ENCODE data around the gene TP53BP2.

TP53BP2 gene

DNA sequence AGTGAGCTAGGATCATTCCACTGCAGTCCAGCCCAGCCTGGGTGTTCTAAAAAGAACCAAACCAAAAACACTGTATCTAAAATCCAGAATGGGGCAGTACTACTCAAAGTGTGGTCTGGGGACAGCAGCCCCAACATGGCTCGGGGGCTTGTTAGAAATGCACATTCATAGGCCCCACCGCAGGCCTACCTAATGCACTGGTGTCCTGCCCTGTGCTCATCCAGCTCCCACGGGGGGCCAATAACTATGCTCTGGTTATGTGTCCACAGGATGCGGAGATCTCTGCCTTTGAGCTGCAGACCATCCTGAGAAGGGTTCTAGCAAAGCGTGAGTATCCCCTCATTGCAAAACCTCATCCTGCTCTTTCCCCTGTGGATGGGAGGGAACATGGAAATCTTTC, 81.9 kb downstream of the TP53BP2 start:
- no peak for DNase-seq

DNA sequence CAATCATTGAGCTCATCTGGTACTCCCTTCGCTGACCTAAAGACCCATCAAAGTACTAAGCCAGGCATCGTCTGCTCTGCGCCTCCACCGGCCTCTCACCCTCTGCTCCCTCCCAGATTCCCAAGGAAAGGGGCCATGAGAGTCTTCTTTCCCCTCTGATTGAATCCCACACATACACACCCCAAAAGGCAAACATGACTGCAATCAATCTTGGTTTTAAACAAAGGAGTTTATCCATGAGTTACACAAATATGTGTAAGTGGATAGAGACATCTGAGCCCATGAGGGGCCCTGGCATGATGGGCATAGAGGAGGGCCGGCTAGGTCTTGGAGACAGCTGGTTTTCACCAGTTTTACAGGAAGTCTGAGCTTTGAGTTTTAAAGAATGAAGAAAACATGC, 82.5 kb downstream of the TP53BP2 start:
- no peak for DNase-seq

DNA sequence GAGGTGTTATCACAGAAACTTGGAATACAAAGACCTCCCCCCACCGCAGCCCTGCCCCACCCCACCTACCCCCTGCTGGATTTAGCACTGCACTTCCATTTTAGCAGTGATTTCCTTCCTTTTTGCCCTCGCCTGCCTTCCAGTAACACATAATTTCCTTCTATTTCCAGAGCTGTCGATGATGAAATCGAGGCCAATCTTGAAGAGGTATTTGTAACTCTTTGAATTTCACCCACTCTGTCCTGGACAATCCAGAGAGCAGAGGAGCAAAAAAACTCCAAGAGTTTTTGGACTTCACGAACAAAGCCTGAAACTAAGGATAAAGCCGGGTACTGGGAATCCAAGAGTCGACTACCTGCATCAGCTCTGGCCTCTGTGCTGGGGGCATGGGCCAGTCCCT, 84.3 kb downstream of the TP53BP2 start:
- DNase-seq = no peak

DNA sequence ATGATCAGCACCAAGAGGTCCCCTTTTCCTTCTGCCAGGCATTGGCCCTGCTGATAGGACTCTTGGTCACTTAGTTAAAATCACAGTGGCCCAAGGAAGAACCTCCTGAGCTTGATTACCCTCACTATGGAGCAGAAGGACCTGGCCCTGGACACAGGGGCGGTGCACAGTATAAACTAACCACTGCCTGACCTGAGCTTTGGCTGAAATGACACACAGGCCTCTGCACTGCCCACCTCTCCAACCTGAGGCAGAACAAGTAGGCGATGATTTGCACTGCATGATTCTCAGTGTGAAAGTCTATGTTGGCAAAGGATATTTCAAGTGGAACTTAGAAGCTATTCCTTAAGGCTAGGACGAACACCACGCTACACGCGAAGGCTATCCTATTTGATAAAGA, 84.9 kb downstream of the TP53BP2 start:
- no peak for DNase-seq

DNA sequence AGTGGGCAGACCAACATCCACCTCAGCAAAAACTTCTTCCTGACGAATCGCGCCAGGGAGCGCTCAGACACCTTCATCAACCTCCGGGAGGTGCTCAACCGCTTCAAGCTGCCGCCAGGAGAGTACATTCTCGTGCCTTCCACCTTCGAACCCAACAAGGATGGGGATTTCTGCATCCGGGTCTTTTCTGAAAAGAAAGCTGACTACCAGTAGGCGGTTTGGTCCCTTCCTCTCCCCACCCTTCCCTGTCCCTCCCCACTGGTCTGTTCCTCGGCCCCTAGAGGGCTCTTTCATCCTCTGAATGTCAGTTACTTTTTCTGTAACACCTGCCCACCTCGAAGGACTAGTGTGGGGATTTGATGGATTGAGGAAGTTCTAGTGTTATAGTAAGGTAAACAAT, 86.5 kb downstream of the TP53BP2 start:
- no peak for DNase-seq

DNA sequence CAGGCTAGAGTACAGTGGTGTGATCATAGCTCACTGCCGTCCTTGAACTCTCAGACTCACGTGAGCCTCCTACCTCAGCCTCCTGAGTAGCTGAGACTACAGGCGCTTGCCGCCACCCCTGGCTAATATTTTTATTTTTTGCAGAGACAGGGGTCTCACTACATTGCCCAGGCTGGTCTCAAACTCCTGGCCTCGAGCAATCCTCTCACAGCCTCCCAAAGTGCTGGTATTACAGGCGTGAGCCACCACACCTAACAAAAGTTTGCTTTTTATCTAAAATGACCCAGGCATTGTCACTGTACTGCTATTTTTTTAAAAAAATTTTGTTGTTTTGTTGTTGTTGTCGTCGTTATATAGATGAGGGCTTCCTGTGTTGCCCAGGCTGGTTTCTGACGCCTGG, 87.0 kb downstream of the TP53BP2 start:
- DNase-seq = no peak

DNA sequence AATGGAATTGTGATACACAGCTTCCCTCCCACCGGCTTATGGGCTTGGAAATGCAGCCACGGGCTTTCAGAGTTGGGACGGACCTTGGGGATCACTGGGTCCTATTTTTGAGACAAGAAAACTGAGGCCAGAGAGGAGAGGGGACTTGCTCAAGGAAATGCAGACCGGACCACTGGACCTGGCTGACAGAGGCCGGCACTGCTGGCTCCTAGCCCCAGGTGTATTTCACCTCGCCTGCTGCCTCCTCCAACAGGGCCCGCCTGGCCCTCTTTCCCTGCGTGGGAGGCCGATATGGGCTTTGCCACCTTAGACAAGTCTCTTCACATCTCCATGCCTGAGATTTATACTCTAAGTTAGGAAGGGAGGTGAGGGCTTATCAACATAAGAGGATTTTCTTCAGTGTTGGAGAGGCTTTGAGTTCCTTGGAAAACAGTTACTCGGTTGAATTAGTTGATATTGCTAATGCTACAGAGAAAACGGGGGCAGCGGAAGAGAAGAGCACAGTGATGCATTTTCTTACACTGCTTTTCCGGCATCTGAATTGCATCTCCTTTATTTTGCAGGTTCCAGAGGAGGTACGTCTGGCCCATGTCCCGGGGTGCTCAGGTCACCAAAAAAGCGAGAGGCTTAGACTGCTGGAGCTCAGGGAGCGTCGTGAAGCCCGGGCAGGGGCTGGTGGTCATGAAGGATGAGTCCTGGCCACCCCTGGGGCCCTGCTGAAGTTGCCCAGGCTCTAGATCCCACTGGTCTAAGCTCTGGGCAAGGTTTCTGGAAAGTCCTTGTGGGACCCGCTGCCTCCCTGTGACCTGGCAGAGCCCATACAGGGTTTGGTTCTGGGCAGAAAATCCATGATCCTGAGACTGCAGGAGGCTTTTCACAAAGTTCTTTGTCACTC, 88.7 kb downstream of the TP53BP2 start:
- DNase-seq = no peak

DNA sequence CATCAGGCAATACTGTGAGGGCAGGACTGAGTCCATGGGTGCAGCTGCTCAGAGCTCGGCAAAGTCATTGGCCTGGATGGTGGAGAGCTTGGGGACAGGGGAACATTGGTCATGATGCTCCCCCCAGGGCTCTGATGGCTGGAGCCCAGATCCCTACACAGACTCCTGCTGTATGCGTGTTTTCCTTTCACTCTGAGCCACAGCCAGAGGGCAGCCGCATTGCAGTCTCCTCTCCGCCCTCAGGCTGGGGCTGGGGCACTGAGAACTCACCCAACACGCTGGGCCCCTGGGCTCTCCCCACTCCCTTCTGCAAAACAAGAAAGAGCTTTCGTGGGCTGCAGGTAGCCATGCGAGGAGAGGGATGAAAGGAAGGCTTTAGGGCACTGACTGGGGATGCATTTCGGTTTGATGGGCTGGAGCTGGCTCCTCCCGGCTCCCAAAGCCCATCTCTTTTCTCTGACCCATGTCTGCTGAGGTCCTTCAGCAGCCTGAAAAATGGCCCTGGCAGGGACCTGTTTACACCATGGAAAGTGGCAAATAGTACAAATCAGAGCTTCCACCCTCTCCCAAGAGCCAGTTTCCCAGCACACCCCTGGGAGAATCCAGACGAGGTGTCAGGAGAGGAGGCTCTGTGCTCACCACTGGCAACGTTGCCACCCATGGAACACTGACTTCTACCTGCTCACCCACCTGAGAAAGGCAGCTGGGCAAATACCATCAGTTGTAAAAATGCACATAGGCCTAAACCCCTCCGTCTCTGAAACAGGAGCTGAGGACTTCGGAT, 89.6 kb downstream of the TP53BP2 start:
- no peak for DNase-seq

DNA sequence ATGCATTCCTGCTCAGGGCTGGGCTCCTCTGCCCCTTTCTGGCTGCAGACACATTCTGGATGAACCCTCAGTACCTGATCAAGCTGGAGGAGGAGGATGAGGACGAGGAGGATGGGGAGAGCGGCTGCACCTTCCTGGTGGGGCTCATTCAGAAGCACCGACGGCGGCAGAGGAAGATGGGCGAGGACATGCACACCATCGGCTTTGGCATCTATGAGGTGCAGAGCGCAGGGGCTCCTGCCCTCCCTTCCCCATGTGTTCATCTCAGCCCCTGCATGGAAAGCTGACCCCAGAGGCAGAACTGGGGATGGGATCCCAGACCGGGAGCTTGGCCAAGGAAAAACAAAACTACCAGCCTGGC, 90.3 kb downstream of the TP53BP2 start:
- no peak for DNase-seq

DNA sequence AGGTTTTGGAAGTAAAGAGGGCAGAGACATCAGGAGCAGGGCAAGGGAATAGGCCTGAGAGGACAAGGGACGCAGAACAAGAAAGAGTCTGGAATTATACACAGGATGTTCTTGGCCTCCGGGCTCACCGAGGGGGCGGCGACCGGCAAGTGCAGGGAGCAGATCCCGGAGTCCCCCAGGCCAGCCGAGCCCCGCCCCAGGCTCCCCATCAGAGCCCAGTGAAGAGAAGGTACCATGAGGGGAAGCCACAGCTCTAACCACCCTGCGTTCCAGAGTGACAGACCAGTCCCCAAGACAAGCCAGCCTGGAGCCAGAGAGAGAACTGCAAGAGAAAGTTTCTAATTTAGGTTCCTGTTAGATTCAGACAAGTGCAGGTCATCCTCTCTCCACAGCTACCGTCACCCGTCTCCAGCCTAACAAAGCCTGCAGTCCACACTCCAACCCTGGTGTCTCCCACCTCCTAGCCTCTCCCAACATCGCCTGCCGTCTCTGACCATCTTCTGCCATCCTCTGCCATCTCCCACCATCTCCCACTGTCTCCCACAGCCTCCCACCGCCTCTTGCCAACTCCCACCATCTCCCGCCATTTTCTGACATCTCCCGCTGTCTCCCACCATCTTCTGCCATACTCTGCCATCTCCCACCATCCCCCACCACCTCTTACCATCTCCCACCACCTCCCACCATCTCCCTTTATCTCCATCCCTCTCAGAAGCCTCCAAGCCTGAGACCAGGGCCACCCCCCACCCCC, 90.9 kb downstream of the TP53BP2 start:
- no peak for DNase-seq

DNA sequence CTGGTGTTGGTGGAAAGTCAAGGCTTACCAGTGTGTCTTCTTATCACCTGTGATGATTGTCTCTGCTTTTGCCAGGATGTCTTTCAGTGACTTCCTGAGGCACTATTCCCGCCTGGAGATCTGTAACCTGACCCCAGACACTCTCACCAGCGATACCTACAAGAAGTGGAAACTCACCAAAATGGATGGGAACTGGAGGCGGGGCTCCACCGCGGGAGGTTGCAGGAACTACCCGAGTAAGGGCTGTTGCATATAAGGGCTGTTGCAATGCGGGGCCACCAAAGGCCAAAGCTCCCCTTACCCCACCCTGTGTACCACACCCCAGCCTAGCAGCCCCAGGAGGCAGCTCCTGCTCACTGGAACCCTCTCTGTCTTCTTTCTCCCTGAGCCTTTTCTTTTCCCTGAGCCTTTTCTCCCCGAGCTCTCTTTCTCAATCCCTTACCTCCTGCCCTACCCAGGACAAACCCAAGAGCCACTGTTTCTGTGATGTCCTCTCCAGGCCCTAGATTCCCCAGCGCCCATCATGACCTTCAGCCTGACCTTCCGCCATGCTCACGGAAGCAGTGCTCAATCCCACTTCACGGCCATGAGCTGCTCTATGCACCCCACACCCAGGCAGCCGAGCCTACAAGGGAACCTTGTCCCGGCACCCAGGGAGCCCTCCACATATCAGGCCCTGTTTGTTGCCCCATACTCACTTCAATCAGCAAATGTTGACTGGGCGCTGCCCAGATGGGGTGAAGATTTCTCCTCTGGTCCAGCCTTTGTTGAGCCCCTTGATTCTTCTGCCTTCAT, 92.8 kb downstream of the TP53BP2 start:
- no peak for DNase-seq

DNA sequence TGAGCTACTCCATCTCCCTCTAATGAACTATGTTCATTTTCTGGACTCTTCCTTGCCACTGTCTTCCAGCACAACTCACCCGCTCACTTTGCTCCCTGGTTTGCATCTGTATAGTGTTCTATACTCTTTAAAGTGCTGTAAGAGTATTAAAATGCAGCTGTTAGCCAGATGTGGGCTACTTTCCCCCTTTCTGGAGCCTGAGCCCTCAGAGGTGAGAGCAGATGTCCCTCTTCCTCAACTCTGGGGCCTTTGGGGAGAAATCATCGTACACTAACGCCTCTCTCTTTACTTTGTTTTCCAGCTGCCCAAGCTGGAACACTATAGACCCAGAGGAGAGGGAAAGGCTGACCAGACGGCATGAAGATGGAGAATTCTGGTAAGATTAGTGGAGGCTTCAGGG, 94.1 kb downstream of the TP53BP2 start:
- DNase-seq = no peak

DNA sequence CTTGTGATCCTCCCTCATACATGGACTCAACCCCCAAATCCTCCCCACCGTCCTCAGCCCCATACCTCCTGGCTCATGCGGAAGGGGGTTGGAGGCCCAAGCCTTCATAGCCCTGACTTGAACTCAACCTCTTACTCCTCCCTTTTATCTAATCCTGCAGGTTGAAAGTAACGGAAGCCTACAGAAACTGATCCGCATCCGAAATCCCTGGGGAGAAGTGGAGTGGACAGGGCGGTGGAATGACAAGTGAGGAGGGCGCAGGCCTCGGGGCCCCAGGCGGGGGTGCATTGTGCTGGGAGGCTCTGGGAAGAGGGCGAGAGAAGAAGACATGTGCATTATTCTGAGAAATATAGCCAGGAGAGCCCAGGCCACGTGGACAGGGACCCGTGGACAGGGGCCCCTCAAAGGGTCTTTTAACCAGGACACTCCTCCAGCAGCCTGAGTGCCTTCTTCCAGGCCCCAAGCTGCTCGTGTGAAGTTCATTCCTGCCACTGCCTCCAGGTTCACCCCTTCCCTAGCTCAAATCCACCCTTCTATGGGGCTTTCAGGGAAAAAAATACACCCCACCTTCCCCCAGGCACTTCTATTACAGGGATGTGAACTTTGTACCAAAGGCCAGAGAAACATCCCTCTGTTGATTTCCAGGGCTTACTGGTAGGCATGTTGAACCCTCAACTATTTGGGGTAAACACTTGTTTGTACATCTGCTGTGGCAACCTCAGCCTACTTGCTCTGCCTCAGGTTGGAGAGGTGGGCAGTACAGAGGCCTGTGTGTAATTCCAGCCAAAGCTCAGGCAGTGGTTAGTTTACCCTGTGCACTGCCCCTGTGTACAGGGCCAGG, 94.8 kb downstream of the TP53BP2 start:
- no peak for DNase-seq

DNA sequence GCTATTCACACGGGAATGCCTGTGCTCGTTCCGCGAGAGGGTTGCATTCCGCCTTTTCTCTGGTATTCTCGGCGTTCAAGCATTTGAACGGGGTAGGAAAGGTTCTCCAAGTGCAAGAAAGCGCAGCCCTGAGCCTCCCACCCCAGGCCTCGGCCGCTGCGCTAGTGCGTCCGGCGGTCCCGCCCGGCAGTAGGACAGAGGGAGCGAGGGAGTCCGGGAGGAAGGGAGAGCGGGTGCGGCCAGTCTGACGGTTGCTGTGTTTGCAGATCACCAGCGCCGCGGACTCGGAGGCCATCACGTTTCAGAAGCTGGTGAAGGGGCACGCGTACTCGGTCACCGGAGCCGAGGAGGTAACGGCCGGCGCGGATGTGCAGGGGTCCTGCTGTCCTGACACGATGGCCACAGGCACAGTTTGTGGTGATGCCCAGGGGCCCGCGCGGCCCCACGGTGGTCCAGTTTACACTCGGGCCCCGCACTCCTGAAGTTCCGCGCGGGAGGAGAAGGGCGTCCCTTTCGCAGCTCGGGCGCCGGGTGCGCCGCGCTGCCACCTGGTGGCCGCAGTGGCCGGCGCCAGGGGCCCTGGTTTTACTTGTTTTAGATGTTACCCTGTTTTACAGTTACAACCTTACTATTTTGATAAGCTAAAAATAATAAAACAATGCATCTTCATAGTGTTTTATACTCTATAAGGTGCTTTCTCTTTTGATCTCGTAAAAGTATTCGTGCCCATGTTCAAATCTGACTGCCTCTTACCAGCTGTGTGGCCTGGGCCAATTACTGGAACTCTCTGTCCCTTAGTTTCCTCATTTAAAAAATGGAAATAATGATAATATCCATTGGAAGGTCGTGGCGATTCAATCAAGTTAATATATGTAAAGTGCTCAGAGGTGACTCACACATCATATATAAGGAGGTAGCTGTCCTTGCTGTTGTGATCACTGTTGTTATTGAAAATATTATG, 96.7 kb downstream of the TP53BP2 start:
- DNase-seq = peak in 1 of 2 experiments; percentile 10

DNA sequence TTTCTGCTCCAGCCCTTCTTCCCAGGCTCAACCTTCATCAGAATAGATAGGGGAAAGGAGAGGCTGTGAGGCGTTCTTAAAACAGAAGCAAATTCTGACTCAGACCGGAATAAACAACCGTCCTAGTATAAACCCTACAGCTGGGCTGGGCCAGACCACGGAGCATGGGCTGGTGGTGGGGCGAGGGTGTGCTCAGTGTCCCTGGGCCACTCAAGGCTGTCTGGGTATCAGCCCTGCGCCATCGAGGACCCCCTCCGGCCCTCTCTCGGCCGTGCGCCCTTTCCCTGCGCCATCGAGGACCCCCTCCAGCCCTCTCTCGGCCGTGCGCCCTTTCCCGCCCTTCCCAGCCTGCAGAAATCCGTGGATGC, 97.4 kb downstream of the TP53BP2 start:
- no peak for DNase-seq

DNA sequence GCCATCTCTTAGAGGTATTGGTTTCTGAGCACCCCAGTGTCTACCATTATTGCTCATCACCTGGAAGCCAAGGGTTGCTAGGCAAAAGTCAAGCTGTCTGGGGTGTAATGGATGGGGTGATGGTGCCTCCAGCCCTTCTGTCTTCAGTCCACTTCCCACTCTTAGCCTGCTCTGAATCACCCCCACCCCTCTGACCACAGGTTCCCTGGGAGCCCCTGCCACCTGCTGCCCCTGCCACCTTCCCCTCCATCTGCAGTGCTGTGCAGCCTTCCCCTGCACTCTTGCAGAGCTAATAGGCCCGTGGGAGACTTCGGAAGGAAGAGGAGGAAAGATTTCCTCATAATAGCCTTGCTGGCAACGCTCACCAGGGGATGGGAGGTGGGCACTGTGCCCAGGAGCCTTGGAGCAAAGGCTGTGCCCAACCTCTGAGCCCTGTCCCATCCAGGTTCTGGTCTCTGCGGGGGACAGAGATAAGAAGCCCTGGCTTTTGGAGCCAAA, 97.9 kb downstream of the TP53BP2 start:
- peak in 1 of 2 experiments; percentile 54 for DNase-seq

DNA sequence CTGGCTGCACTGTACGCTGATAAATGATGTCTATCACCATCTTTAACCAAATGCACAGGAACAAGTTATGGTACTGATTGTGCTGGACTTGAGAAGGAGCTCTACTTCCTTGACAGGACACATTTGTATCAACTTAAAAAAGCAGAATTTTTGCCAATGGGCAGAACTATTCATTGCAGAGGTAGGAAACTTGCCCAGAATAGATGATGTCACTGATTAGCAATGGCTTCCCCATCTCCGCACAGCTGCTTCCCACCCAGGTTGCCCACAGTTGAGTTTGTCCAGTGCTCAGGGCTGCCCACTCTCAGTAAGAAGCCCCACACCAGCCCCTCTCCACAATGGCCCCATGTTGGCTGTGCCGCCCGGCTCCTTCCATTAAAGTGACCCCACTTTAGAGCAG, 100.0 kb downstream of the TP53BP2 start:
- no peak for DNase-seq

DNA sequence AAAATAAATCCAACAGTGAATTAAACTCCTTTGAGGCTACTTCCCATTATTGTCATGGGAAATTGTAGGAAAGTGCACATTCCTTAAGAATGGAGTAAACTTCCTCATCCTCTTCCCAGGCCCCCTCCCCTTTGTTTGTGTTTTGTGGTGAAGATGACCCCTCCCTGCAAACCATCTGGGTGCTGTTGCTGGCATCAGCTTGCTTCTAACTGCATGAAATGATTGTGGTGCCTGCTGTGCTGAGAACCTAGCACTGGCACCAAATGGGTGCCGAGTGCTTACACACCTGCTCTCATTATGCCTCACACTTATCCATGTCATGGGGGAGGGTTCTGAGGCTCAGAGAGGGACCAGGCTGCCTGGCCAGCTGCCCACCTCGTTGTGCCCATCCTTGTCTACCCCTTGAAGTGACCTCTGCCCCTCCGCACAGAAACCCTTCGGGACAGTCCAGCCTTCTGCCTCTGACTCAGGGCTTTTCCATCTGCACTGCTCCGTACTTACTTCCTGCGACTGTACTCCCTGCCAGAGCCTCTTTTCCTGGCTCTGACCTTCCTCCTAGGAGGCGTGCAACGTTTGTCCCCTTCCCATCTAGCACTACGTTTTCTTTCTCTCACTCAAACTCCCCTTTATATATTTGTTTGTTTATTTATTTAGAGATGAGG, 102.8 kb downstream of the TP53BP2 start:
- DNase-seq = no peak

DNA sequence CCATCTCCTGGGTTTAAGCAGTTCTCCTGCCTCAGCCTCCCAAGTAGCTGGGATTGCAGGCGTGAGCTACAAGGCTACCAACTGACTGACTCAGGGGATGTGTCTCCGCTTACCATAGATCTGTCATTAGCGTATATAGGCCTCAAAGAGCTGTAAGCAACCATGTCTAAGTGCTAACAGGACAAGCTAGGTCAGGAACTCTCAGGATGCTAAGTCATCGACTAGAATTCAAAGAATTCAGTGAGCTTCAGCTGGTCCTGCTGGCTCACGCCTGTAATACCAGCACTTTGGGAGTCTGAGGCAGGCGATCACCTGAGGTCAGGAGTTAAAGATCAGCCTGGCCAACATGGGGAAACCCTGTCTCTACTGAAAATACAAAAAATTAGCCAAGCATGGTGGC, 103.9 kb downstream of the TP53BP2 start:
- no peak for DNase-seq

Data from NCI-H446 (cell line).